ENCODE measurements around the gene KRTAP29-1.
"Not testable (repeated sequence)": the region's sequence is repeated elsewhere in the genome, so short reads cannot be mapped to it uniquely, and the experiment has no call there.

- not testable (repeated sequence) for TF ChIP-seq CTCF, EP300, POLR2AphosphoS5 (IDR thresholded peaks at IDR 0.05)
Measured at GRCh38 chr17:41275648-41276190, 26.9 kb downstream of the KRTAP29-1 start, which contains the start of gene KRTAP9-7.

Measured in sigmoid colon (tissue), 4 donors.